NCI-H524 (cell line): ENCODE measurements around the gene P2RY2.

Experiments
- DNase-seq, 2 experiments: peaks; one replicate each; lab custom pipeline; 2025; lab: John Stamatoyannopoulos, UW

Gene P2RY2

DNA sequence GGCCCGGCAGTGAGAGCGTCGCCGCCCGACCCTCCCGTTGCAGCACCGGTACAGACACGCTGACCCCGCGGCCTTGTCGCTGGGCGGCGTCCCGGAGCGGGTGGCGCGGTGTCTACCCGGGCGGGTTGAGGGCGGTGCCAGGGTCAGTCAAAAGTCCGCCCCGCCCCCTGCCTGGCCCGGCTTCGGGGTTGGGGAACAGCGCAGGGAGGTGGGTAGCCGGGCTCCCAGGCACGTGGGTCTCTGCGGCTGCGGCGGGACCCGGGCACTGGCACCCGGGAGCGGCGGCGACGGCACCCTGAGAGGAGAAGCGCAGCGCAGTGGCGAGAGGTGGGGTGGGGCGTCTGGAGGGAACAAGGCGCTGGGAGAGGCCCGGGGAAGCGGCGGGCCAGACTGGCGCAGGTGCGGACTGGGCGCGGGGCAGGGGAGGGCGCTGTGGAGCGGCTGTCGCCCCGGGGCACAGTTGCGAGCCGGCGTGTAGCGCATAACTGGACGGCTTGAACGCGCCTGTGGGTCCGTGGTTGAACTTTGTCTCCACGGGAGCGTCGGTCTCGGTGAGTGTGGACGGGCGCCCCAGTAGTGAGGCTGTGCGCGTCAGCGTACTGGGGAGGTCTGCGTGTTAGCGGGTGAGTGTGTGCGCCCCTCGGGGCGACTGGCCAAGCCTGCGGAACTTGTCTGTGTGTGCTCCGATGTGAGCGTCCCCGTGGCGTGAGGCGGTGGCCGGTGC, at the start of gene P2RY2:
Gene P2RY2 (plus strand): TSS at position 176 of the 724 bp plus-strand sequence. CDS start 15,879 bp downstream, outside the sequence.
- DNase-seq = peak in 1 of 2 experiments; percentile 55

DNA sequence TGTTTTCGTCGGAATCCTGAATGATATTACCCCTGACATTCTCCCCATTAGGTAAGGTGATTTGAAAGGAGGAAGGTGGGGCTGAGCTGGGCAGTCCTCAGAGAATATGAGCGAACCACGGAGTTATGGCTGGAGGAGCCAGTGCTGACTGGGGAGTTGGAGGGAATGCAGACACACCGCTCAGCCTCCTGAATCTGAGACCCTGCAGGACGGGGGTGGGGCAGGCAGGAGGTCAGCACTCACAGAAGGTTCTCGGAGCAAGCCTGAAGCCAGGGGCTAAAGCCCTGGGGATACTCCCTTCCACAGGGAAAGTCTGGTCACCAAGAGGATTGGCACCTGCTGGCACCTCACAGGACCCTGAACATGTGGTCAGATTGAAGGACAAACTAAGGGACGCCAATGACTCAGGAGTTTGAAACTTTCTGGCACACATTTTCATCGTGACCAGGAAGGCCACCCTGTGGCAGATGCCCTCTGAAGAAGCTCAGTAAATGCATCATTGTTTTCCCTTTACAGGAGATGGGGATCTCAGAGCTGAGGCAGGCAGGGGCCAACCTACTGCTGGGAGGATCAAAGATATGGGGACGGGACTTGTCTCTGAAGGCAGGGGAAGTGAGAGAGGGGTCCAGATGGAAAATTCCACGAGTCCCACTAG, 49.0 kb upstream of the P2RY2 start:
- DNase-seq = no peak

DNA sequence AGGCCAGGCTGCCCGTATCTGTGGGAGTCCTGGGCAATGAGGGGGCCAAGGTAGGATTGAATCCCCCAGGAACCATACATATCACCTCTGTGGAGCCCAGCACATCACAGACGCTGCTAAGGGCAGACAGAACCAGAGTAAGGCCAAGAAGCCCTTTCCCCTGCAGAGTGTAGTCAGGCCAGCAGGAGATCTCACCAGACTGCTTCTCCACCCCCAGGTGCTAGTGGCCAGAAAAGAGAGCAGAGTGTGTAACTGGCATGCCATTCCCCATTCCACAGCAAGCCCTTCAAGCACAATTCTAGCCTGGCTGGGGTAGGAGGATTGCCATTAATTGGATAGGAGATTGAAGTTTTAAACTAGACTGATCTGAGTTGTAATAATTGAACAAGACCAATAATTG, 47.9 kb upstream of the P2RY2 start:
- no peak for DNase-seq

DNA sequence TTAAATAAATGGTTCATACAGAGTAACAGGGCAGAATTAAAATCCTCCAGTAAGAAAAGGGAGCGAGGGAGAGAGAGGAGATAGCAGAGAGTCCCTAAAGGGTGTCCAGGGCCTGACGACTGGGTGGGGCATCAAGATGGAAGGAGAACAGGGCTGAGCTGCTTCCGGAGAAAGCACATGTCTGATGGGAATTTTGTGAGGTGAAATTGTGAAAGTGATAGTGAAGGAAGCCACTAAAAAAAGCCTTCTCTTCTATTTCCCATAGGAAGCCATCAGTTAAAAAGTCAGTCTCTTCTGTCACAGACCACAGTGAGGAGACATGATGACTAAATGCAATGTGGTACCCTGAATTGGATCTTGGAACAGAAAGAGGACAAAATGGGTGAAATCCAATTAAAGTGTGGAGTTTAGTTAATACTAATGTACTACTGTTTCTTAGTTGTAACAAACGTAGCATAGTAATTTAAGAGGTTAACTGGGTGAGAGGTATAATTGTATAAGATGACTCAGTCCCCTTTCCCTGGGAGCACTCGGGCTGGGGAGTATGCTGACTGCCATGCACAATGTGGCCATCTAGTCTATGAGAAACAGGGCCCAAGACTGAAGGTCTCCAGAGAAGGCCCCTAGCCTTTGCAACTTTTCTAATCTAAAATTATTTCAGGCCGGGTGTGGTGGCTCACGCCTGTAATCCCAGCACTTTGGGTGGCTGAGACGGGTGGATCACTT, 46.5 kb upstream of the P2RY2 start:
- no peak for DNase-seq

DNA sequence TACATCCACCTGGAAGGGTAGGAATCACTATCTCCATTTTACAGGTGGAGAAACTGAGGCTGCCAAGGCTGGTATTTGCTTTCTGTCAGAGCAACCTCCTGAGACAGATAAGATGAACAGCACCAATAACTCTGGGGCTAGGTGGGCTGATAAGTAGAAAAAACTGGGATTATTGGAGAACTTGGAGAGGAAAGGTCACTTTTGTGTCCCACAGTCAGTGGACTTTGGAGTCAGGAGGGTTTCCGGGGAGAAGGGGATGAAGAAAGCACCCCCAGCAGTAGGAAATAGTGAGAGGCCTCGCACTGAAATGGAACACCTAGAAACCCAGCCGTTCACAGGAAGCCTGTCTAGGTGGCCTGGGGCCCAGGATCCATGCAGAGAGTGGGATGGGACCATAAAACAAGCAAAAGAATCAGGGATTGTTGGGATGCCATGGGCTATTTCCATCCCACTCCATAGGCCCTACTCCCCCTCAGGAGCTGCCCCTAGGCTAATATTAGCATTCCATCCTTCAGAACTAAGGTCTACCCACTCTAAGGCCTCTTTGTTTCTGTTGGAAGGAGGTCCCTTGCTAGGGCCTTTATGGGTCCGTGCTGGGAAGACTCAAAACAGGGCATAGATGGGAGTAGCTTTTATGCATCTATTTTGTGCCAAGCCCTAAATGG, 45.0 kb upstream of the P2RY2 start:
- DNase-seq = no peak

DNA sequence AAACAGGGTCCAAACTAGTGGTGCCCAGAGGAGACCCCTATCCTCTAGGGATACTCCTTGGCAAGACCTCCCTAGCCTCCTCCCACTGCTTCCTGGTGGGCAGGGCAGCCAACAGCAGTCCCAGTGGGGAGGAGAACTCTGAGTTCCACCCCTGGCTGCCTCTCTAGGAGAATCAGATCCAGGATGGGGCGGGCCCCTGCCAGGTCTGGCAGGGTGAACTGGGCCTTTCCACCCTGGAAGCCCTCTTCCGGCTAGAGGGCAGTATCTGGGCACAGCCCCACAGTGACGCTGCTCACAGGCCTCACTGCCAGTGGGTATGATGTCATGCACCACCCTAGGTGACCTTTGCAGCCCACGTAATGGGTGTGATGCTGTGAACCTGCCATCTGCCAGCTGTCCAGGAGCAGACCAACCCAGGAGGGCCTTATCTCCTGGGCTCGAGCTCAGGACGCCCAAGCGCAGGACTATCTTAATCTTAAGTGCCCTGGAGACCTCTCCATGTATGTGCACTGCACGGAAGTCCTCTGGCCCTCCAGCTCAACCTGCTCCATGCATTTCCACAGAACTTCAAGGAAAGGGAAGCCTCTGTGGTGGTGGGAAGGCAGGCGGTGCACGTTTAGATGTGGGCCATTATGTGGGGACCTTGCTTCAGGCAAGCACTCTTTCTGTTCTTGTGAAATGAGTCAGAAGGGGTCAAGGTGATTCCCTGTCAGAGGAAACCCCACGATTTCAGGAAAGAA, 44.2 kb upstream of the P2RY2 start:
- DNase-seq = no peak

DNA sequence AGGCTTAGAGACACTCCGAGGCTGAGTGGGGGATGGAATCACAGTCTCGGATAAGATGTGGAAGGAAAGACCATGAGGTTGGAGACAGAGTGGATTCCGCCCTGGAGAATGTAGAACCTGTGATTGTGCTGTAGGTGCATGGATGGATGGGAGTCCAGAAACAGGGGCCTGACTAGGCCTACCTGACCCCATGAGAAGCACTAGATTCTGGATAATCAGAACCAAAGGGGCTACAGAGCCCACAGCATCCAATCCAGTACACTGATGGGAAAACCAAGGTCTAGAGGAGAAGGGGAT, 43.6 kb upstream of the P2RY2 start:
- DNase-seq = no peak

DNA sequence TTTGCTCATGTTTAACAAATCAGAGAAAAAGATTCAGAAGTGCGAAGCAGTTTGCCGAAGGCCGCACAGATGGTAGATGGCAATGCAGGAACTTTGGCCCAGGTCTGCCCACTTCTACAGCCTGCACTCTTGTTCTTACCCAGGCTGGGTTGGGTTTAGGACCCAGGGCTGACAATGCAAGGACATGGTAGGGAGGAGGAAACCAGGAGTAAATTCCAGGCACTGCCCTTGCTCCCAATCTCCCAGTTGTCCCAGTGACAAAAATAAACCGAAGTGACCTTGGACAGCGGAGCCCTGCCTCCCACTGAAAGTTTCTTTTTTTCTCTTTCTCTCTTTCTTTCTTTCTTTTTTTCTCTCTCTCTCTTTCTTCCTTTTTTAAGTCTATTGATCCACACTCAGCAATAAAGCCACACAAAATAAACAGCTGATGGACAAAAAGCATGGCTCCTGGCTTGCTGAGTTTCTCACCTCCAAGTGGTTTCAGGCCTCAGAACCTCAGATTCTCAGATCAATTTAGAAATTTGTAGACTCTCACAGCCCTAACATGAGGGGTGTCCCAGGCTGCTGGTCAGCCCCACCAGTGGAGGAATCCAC, 42.4 kb upstream of the P2RY2 start:
- no peak for DNase-seq

DNA sequence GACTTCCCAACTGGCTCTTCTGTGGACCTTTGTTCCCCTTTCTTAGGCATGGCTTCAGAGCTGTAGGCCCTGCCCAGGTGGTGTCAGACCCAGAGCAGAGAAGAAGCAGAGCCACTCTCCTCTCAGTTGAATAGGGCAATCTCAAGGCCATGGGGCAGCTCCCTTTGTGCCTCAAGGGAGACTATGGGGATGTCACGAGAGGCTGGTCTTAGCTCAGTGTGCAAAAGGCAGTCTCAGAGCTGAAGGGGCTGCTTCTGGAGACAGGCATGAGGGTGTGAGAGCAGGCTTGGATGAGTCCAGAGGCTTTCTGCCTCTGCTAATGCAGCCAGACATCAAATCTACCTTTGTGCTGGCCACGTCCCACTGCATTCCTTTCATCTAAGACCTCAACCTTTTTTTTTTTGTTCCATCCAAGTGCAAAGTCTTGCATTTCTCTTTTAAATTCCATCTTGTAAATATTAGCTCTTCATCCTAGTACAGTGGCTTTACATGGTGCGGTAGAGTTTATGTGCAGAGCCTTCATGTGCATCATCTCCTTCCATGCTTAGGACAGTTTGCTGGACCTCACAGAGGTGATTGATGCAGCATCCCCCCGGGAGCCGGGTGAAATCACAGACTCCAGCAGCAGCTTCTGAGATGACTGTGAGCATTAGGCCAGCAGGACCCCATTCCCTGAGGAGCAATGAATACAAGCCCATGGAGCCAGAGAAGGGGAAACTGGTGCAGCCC, 41.8 kb upstream of the P2RY2 start:
- no peak for DNase-seq

DNA sequence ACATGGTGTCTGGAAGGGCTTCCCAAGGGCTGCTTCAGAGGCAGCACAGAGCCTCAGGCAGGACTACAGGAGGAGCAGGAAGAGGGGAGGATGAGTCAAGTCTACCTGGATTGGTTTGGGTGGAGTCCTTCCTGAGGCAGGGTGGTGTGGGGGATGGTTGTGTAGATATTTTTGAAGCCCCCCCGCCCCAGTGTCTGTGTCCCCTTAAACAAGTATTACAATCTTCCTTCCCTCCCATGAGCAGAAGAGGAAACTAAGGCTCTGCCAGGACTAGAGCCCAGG, 41.3 kb upstream of the P2RY2 start:
- DNase-seq = no peak

DNA sequence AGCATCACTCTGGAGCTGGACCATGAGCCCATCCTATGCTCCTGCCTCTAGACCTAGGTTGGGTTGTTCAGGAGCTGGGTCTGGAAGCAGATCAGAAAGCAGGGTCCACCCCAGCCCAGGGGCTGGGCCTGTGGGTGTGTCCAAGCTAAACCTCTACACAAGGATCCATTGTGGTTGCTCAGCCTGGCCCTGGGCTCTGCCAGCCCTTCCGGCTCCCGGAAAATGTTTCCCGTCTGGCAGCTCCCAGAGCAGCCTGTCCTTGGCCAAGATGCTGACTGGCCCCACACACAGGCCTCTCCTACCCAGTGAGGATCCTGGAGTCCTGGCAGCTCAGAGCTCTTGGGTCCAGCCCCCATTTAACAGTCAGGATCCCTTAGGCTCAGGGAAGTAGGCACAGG, 40.7 kb upstream of the P2RY2 start:
- no peak for DNase-seq

DNA sequence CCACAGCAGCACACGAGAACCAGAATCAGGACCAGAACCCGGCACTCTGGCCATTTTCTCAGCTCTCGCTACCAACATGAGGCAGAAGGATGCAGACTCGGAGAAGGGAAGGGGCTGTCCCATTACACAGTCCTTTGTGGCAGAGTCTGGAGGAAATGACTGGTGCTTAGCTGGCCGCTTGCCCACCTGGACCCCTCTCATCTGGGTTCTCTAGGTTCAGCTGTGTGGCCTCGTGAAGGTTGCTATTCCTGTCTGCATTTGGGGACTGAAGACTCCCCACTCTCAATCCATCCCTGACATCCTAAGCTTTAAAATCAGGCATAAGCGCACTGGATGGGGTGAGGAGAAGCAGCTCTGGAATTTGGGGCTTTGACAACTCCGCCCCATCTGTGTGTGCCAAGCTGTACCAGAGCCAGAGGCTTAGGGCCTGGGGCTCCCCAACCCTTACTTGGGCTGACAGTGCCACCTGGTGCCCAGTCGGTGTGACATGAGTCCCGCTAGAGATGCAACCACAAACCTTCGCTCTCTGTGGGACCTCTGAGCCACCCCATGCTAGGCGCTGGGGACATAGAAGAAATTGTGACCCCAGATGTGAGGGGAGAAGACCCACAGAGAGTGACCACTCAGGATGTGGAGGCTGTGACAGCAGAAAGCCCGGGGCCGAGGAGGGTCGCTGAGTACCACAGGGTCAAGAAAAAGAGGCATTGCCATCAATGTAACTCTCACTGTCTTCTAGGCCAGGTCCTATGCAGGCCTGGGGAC, 40.1 kb upstream of the P2RY2 start:
- DNase-seq = peak; percentile 39 to 72

DNA sequence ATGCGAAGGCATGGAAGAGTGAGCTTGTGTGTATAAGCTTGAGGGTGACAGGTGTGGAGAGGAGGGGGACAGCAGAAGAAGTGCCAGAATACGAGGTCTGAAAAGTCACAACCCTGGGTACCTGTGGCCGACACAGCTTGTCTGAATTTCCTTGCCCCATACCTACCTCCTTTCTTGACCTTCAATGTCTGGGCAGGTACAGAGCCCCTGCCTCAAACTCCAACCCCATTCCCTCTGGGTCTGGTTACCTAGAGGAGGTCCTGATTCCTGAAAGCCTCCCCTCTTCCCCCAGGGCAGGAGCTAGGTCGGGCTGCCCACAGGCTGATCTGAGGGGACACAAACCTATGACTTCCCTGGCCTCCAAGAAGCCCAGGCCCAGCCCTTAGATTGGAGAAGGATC, 39.4 kb upstream of the P2RY2 start:
- no peak for DNase-seq

DNA sequence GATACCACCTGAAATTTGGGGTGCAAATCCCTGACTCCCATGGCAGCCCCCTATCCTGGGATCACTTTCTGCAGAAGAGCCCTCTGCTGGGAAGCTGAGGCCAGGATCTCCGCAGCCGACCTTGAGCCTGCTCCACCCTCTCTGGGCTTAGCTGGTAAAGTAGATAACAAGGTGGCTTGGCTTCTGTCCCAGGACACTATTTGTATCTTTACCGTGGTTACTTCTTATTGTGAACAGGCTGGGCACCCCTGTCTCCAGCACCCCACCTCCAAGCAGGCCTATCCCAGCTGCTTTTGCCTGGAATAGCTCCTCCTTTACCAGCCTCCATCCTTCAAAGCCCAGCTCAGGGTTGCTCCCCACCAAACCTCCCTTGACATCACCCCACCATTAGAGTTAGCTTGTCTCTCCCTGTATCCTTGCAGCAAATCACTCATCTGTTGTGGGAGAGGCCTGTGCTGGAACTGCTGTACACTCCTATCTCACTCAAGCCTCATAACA, 35.2 kb upstream of the P2RY2 start:
- no peak for DNase-seq

DNA sequence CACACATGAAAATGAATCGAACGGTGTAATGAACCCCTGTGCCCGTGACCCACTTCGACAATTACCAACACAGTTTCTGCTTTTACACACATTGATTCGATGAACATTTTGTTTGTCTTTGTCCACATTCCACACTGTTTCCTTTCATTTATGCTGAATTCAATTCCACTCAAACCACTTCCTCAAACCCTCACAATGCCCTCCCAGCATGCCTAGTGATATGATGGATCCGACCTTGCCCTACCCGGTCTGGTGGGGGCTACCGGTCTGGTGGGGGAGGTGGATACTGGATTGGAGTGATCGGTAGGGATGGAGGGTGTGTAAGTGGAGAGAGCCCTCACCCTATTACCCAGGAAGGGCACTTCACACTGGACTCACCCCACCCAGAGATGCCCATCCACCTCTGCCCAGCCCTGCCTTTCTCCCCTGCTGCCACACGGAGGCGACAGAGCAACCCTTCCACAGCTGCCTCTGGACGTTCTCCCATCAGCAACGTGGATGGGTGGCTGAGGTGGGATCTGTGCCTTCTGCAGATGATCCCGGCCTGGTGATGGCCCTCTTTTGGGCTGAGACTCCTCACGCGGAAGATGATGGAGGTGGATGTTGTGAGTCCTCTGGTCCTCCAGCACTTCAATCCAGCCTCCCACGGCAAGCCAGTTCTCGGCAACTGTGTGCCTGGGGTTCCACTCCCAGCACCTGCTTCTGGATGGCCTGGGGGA, 33.0 kb upstream of the P2RY2 start:
- peak in 1 of 2 experiments; percentile 62 for DNase-seq

DNA sequence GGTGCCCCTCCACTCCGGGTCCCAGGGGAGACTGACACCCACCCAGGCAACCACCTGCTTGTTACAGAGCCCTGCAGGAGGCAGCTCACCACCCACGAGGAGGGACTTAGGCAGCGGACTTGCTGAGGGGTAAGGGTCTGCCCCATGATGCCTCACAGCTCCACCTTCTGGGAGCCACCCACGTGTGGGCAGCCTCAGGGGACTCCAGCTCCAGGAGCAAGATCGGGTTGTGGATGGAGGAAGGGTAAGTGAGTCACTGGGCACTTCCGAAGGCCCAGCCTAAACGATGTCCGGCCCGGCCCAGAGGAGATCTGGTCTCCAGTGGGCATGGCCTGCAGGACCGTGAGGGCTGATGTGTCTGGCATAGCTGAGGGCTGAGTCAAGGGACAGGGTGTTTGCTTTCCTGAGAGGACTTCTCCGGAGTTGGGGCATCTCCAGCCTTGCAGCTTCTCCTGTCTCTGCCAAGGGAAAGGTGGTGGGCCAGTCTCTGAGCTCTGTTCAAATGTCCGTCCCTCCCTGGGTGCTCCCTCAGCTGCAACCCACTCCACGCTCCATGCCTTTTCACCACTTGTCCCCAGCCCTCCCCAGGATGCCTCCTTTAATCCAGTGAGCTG, 32.3 kb upstream of the P2RY2 start:
- DNase-seq = no peak

DNA sequence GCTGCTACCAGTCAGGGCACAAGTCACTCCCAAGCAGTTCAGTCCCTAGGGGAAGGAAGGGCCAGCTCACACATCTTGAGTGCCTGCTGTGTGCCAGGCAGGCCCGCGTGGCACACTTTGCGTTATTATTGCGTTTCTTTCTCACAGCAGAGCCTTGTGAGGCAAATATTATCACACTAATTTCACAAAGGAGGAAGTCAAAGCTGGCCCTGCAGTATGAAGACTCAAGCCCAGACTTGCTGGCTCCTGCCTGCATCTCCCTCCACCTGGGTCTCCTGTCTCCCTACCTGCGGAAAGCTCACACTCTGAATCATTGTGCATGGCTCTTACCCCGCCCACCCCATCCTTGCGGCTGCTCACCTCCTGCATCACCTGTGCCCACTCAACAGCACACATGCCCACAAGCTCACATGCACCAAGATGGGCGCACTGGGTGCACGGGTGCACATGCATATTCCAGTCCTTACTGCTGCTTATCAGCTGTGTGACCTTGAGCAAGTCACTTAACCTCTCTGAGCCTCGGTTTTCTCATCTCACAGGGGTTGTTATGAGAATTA, 31.7 kb upstream of the P2RY2 start:
- DNase-seq = peak in 1 of 2 experiments; percentile 9

DNA sequence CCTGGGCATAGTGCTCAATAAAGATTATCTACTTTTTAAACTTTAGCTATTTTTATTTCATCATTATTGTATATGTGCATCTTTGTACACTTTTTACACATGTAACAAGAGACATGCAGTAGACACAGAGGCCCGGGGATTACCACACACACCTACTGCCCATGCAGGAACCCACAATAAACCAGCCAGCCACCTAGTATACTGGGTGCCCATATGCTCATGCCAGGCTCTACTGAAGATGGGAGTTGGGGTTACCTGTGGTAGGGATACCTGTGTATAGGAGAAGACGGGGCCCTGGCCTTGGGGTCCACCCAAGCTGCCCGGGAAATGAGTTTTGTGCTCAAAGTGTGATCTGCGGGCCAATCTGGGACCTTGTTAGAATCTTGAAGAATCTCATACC, 31.2 kb upstream of the P2RY2 start:
- DNase-seq = no peak

DNA sequence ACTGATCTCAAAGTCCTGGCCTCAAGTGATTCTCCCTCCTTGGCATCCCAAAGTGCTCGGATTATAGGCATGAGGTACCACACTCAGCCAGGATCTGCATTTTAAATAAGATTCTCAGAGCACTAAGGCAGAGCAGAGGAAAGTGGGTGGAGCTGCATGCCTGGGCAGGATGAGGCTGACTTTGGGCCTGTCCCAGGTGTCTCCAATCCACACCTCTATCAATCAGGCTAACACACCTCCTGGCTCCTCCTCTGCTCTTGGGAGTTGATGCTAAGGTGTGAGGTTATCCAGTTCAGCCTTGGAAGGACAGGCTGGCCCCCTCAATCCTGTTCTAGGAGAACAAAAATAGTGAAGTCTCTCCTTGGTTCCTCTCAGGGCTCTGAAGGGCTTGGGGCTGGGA, 30.2 kb upstream of the P2RY2 start:
- peak in 1 of 2 experiments; percentile 17 for DNase-seq
